GM19324 (cell line): ENCODE measurements around the gene TM7SF2.
"Not testable (repeated sequence)": the region's sequence is repeated elsewhere in the genome, so short reads cannot be mapped to it uniquely, and the experiment has no call there.

Source experiments
- ATAC-seq: cut with Tn5 transposase; IDR thresholded peaks from one replicate; pipeline ENCODE4 v1.9.1; 2021; ENCODE audit warnings: mild to moderate bottlenecking, moderate library complexity; ENCODE audit not compliant: unreplicated experiment, low FRiP score

Gene TM7SF2

DNA sequence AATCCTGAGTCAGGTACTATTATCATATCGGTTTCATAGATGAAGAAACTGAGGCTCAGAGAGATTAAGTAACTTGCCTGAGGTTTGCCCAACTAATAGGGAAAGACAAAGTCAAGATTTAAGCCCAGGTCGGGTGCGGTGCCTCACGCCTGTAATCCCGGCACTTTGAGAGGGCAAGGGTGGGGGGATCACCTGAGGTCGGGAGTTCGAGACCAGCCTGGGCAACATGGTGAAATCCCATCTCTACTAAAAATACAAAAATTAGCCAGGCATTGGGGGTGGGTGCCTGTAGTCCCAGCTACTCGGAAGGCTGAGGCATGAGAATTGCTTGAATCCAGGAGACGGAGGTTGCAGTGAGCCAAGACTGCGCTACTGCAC lies 38.4 kb downstream of the TM7SF2 start:
- not testable (repeated sequence) for ATAC-seq

DNA sequence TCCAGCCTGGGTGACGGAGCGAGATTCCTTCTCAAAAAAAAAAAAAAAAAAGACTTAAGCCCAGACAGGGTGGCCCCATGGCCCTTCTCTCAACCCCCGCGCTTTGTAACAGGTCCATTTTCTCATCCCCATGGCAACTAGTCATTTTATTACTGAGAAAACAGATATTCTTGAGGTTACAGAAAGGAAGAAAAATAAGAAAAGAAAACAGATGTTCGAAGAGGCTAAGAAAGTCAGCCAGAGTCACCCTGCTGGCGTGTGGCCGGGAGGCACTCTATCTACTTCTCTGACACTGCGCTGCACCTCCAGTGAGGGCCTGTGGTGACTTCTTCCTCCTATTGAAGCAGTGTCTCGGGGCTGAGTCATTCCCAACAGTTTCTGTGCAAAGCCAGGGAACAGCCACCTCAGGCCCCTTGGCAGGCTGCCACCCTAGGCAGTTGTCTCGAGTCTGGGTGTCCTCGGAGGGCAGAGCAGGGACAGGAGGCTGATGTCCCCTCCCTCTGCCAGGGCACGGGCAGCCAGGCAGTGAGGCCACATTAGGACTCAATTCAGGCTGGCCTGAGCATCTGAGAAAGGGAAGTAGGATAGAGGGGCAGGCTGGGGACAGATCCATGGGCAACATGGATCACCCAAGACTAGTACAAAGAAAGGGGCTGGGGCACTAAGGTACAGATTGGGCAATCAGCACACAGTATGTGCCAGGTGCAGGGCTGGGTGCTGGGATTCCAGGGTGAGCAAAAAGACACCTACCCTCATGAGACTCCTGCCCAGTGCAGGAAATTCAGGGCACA lies 39.0 kb downstream of the TM7SF2 start:
- no peak for ATAC-seq

DNA sequence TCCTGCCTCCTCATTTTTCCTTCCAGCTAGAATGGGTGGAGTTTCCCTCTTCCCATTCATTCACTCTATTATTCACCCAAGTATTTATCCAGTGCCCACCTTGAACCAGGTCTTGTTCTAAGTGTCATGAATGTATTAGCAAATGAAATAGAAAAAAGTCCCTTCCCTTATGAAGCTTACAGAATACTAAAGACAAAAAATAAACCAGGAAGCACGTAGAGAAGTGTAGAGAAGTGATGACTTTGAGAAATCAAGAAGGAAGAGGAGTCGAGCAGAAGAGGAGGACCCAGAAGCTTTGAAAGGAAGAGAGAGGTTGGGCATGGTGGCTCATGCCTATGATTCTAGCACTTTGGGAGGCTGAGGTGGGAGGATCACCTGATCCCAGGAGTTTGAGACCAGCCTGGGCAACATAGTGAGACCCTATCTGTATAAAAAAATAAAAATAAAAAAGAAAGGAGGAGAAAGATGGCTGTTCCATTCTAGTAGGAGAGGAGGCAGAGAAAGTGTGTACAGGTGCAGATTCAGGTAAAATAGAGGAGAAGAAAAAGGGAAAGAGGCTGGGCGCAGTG lies 39.7 kb downstream of the TM7SF2 start:
- ATAC-seq = no peak

- ATAC-seq = no peak
These were observed 40.5 kb downstream of the TM7SF2 start for GRCh38 chr11:65152122-65152521.

DNA sequence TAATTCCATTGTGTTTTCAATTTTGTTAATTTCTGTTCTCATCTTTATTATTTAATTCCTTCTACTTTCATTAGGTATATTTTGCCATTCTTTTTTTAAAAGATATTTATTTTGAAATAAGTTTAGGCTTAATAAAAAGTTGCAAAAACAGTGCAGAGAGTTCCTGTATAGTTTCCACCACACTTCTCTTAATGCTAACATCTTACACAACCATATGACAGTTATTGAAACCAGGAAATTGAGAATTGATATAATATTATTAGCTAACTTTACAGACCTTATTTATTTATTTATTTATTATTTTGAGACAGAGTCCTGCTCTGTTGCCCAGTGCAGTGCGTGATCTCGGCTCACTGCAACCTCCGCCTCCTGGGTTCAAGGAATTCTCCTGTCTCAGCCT lies 44.6 kb downstream of the TM7SF2 start:
- ATAC-seq = no peak

GRCh38 chr11:65156926-65157325 lies 45.3 kb downstream of the TM7SF2 start:
- ATAC-seq = no peak

DNA sequence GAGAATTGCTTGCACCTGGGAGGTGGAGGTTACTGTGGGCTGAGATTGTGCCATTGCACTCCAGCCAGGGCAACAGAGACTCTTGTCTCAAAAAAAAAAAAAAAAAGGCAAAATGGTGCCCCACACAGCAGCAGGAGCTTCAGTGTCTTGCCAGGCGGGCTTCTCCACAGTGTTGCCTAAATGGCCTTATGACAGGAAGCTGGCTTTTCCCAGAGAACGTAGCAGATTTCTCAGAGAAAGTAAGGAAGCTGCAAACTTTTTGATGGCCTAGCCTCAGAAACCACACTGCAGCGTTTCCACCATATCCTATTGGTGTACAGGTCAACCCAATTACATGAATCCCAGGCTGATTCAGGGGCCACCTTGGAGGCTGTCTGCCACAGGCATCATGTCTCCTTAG lies 45.7 kb downstream of the TM7SF2 start:
- ATAC-seq = no peak

DNA sequence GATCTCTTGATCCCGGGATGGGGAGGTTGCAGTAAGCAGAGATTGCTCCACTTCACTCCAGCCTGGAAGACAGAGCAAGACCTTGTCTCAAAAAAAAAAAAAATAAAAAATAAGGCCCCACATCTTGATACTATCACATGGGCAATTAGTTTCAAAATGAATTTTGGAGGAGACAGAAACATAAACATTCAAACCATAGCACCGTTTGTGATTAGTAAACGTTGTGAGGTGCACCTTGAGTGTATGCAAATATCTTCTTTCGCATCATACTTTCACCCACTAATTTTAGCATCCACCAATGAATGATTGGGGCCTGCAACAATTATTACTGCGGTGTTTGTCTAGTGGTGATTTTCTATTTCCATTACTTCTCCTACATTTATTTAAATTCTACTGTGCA lies 47.3 kb downstream of the TM7SF2 start:
- peak; percentile 74 for ATAC-seq

GRCh38 chr11:65160643-65161042 lies 49.0 kb downstream of the TM7SF2 start:
- ATAC-seq = no peak

- ATAC-seq = no peak
These were observed 52.0 kb downstream of the TM7SF2 start for GRCh38 chr11:65163684-65164083.
